GM10248 (cell line): ENCODE measurements around the gene SNTG2.

Experiments used
- CTCF ChIA-PET: fragments of 300-600 bp; sonication (Branson Sonifier 250); formaldehyde crosslinking; extraction: SDS; loops from one replicate; lab custom pipeline; 2021; ENCODE audit warnings: antibody characterized with exemption; lab: Yijun Ruan, JAX
- POLR2A ChIA-PET: fragments of 350-650 bp; sonication (Branson Sonifier 250); formaldehyde crosslinking; extraction: SDS; loops from one replicate; lab custom pipeline; 2020; ENCODE audit warnings: antibody characterized with exemption; lab: Yijun Ruan, JAX
- DNase-seq: peaks from one replicate; pipeline ENCODE4 v3.0.0; 2012; ENCODE audit errors: extremely low spot score
- CTCF ChIP-seq: IDR thresholded peaks from 2 replicates; pipeline ENCODE4 v1.5.1; 2012; ENCODE audit warnings: mild to moderate bottlenecking, low read depth; ENCODE audit errors: extremely low read depth, missing control alignments, control extremely low read depth

The SNTG2 gene

DNA sequence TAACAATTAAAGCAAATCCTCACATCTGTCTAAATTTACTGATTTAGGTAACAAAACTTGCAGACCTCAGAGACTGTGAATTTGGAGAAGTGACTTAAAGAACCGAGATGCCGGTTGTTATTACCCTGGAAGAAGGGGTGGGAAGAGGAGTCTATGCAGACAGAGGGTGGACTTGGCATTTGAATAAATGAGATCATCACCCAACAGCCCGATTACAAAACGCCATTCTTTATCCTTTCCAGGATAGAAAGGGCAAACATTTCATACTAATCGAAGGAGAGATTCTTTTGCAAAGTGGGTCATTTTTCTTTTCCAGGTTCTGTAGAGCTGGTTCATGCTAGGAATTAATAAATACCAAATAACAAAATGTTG, 389.5 kb downstream of the SNTG2 start:
- POLR2A ChIA-PET: no interaction called here

GRCh38 chr2:1341404-1342120, 390.9 kb downstream of the SNTG2 start:
- no peak for TF ChIP-seq CTCF
- CTCF ChIA-PET: interaction anchor here (1.3 kb wide), 1 partner anchor 11 kb away, joined by 3 read pairs; no protein-coding TSS in a partner anchor
- DNase-seq: no peak
- POLR2A ChIA-PET: no interaction called here

More for the DNA sequence above, 389.5 kb downstream of the SNTG2 start:
- no peak for DNase-seq
- CTCF ChIA-PET: no interaction called here
- TF ChIP-seq CTCF: no peak

- DNase-seq: no peak
- CTCF ChIA-PET: interaction anchor here (1.4 kb wide), 1 partner anchor 16 kb away, joined by 3 read pairs; no protein-coding TSS in a partner anchor
- TF ChIP-seq CTCF: no peak
- POLR2A ChIA-PET: no interaction called here
Observed at GRCh38 chr2:1348789-1349188, 398.1 kb downstream of the SNTG2 start.

- TF ChIP-seq CTCF: no peak
- POLR2A ChIA-PET: no interaction called here
- CTCF ChIA-PET: interaction anchor here (1.4 kb wide), 1 partner anchor 15 kb away, joined by 3 read pairs; no protein-coding TSS in a partner anchor
- no peak for DNase-seq
Observed at GRCh38 chr2:1350111-1350510, 399.5 kb downstream of the SNTG2 start.

DNA sequence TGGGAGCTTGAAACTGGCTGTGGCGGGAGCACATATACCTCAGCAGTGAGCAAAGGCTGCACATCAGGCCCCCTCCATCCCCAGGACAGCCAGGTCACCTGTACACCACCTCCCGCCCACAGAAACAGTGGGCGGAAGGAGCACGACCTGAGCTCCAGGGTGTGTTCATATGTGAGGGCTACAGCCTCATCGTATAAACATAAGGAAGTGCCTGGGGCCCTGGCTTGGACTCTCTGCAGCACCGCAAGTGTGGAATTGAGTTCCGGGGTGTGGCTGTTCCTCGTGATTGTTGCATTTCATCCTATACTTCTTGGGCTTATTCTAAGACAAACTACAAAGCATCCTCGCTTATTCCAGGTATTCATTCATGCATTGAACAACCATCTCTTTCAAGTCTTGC, 402.5 kb downstream of the SNTG2 start:
- CTCF ChIA-PET: no interaction called here
- no peak for TF ChIP-seq CTCF
- POLR2A ChIA-PET: no interaction called here
- DNase-seq: no peak

GRCh38 chr2:1353543-1353942, 402.9 kb downstream of the SNTG2 start:
- no peak for TF ChIP-seq CTCF
- ChIA-PET CTCF (no interaction called here), POLR2A (no interaction called here)
- no peak for DNase-seq
